H1 (cell line): ENCODE data around the gene COL27A1. TPM values are rescaled to one million over a fixed set of nuclear protein-coding genes. Genes with fewer than 3 reads are reported as not detected.
A peak's percentile ranks its signal among the peaks of the same experiment; 100 is the strongest.

Experiments
- CTCF ChIA-PET: fragments of 300-600 bp; sonication (Branson Sonifier 250); formaldehyde crosslinking; loops from one replicate; lab custom pipeline; 2021; ENCODE audit not compliant: partially characterized antibody; lab: Charles Lee
- POLR2A ChIA-PET: fragments of 300-600 bp; sonication (Branson Sonifier 250); formaldehyde crosslinking; loops from one replicate; lab custom pipeline; 2021; ENCODE audit warnings: inconsistent platforms; ENCODE audit not compliant: partially characterized antibody; lab: Charles Lee
- DNase-seq, 2 experiments: peaks; one replicate each; pipeline versions ENCODE4 v3.0.0 to v3.0.0-alpha.2; 2010 to 2022; ENCODE audit warnings: low spot score in 2 of 2, low read depth in 1 of 2, mixed read lengths in 1 of 2
- FAIRE-seq: peaks from 2 replicates; lab custom pipeline; 2011; peaks lifted over from hg19 to GRCh38; lab: Jason Lieb, UNC
- H2AFZ ChIP-seq: 2 replicates; pipeline ENCODE4 v1.8.1; 2012; ENCODE audit warnings: low read length, inconsistent platforms
- H2AK5ac ChIP-seq: 2 replicates; pipeline ENCODE4 v1.6.1; 2013; ENCODE audit warnings: low read depth, low read length
- H2BK120ac ChIP-seq: replicated peaks from 2 replicates; pipeline ENCODE3; 2013; ENCODE audit warnings: low read depth, low read length, inconsistent platforms
- H2BK12ac ChIP-seq: 2 replicates; pipeline ENCODE4 v1.6.1; 2013; ENCODE audit warnings: low read depth, low read length
- H2BK15ac ChIP-seq: 2 replicates; pipeline ENCODE4 v1.6.1; 2013; ENCODE audit warnings: low read length
- H2BK20ac ChIP-seq: 2 replicates; pipeline ENCODE4 v1.6.1; 2013; ENCODE audit warnings: low read length
- H2BK5ac ChIP-seq: 2 replicates; pipeline ENCODE4 v1.6.1; 2013; ENCODE audit warnings: low read depth, low read length
- H3K14ac ChIP-seq: 2 replicates; pipeline ENCODE4 v1.6.1; 2013; ENCODE audit warnings: inconsistent platforms; ENCODE audit not compliant: insufficient read length
- H3K18ac ChIP-seq: 2 replicates; pipeline ENCODE4 v1.6.1; 2013; ENCODE audit warnings: low read length; ENCODE audit errors: extremely low read depth
- H3K23ac ChIP-seq: 2 replicates; pipeline ENCODE4 v1.6.1; 2013; ENCODE audit warnings: inconsistent platforms; ENCODE audit not compliant: insufficient read length
- H3K23me2 ChIP-seq: 2 replicates; pipeline ENCODE4 v1.6.1; 2013; ENCODE audit warnings: low read depth, low read length
- H3K27ac ChIP-seq: 2 replicates; pipeline ENCODE4 v1.6.1; 2011; ENCODE audit warnings: low read depth, low read length, inconsistent platforms
- H3K27me3 ChIP-seq, 4 experiments: replicated peaks in 1 of 4; 1 replicate in 1 of 4; 2 replicates in 3 of 4; pipeline versions ENCODE4 v1.6.1 to v1.8.1; 2011 to 2013; ENCODE audit warnings: low read length in 3 of 4, mild to moderate bottlenecking in 3 of 4, inconsistent platforms in 2 of 4, mixed read lengths in 2 of 4, moderate library complexity in 1 of 4; ENCODE audit not compliant: control insufficient read depth in 3 of 4, insufficient read depth in 3 of 4; ENCODE audit errors: extremely low read depth in 1 of 4
- H3K36me3 ChIP-seq, 4 experiments: 2 replicates each; pipeline versions ENCODE4 v1.6.1 to v1.8.1; 2011 to 2013; ENCODE audit warnings: mild to moderate bottlenecking in 4 of 4, low read length in 3 of 4, moderate library complexity in 2 of 4, control low read depth in 1 of 4, inconsistent platforms in 1 of 4; ENCODE audit not compliant: insufficient read depth in 4 of 4, control insufficient read depth in 2 of 4
- H3K4ac ChIP-seq: replicated peaks from 2 replicates; pipeline ENCODE3; 2013; ENCODE audit warnings: low read length, low read depth, mixed read lengths, inconsistent platforms; ENCODE audit not compliant: insufficient read length
- H3K4me1 ChIP-seq, 4 experiments: replicated peaks in 1 of 4; 1 replicate in 1 of 4; 2 replicates in 3 of 4; pipeline versions ENCODE4 v1.6.1 to v1.8.1; 2011 to 2013; ENCODE audit warnings: low read length in 3 of 4, inconsistent platforms in 2 of 4, mixed read lengths in 1 of 4; ENCODE audit not compliant: insufficient read depth in 4 of 4, control insufficient read depth in 3 of 4
- H3K4me2 ChIP-seq, 2 experiments: 2 replicates each; pipeline versions ENCODE4 v1.6.1 to v1.8.1; 2011 to 2013; ENCODE audit warnings: low read depth in 2 of 2, low read length in 2 of 2, control low read depth in 1 of 2, inconsistent platforms in 1 of 2, mild to moderate bottlenecking in 1 of 2; ENCODE audit not compliant: insufficient read depth in 1 of 2
- H3K4me3 ChIP-seq, 4 experiments: fragments of 200-600, 300-600 bp in 1 of 4; sonication (generic), shearing (Covaris generic), sonication (Bioruptor Twin) in 1 of 4; 2 replicates each; pipeline versions ENCODE4 v1.5.1 to v1.8.1; 2011 to 2016; ENCODE audit warnings: low read length in 4 of 4, low read depth in 3 of 4, control low read depth in 2 of 4, inconsistent platforms in 2 of 4, mild to moderate bottlenecking in 2 of 4, mixed read lengths in 1 of 4, moderate library complexity in 1 of 4; ENCODE audit not compliant: insufficient read depth in 2 of 4; ENCODE audit errors: extremely low read depth in 1 of 4
- H3K56ac ChIP-seq: replicated peaks from 2 replicates; pipeline ENCODE3; 2013; ENCODE audit warnings: low read depth, mild to moderate bottlenecking, mixed read lengths, low read length, inconsistent platforms; ENCODE audit not compliant: insufficient read length
- H3K79me1 ChIP-seq: 2 replicates; pipeline ENCODE4 v1.6.1; 2013; ENCODE audit warnings: low read depth, low read length, control low read depth
- H3K79me2 ChIP-seq, 2 experiments: 2 replicates each; pipeline versions ENCODE4 v1.6.1 to v1.8.1; 2012 to 2013; ENCODE audit warnings: low read length in 2 of 2, mild to moderate bottlenecking in 2 of 2, inconsistent platforms in 1 of 2; ENCODE audit not compliant: insufficient read depth in 2 of 2, control insufficient read depth in 1 of 2
- H3K9ac ChIP-seq, 4 experiments: replicated peaks in 1 of 4; 1 replicate in 1 of 4; 2 replicates in 3 of 4; pipeline versions ENCODE4 v1.6.1 to v1.8.1; 2011 to 2013; ENCODE audit warnings: low read depth in 3 of 4, low read length in 3 of 4, control low read depth in 2 of 4, mild to moderate bottlenecking in 2 of 4, moderate library complexity in 2 of 4, inconsistent platforms in 1 of 4; ENCODE audit errors: extremely low read depth in 1 of 4
- H3K9me3 ChIP-seq, 2 experiments: 2 replicates each; pipeline versions ENCODE4 v1.6.1 to v1.8.1; 2012 to 2013; ENCODE audit warnings: mild to moderate bottlenecking in 2 of 2, moderate library complexity in 2 of 2, control low read depth in 1 of 2, inconsistent platforms in 1 of 2, low read depth in 1 of 2, low read length in 1 of 2, mixed read lengths in 1 of 2; ENCODE audit not compliant: insufficient read depth in 2 of 2
- H4K20me1 ChIP-seq, 2 experiments: replicated peaks in 1 of 2; 2 replicates each; pipeline versions ENCODE3 to v1.8.1; 2011 to 2013; ENCODE audit warnings: inconsistent platforms in 2 of 2, low read length in 2 of 2, mild to moderate bottlenecking in 1 of 2; ENCODE audit not compliant: insufficient read depth in 2 of 2, control insufficient read depth in 1 of 2
- H4K5ac ChIP-seq: 2 replicates; pipeline ENCODE4 v1.6.1; 2013; ENCODE audit warnings: low read length, low read depth, mixed read lengths, inconsistent platforms; ENCODE audit not compliant: insufficient read length
- H4K8ac ChIP-seq: 2 replicates; pipeline ENCODE4 v1.8.0; 2013; ENCODE audit warnings: mild to moderate bottlenecking, moderate library complexity, low read length, inconsistent platforms; ENCODE audit not compliant: insufficient read depth; ENCODE audit errors: extremely low read depth
- H4K91ac ChIP-seq: replicated peaks from 2 replicates; pipeline ENCODE3; 2013; ENCODE audit warnings: low read length, mixed read lengths, inconsistent platforms; ENCODE audit not compliant: insufficient read length
- HDAC6 ChIP-seq: IDR thresholded peaks from one replicate; pipeline ENCODE4 v1.7.1; 2012; ENCODE audit warnings: low read depth, mild to moderate bottlenecking, inconsistent platforms, low read length, moderate library complexity
- WGBS, 2 experiments: shearing (Covaris generic) in 1 of 2; methylation state at CpG; one replicate each; pipeline versions ENCODE4 v1.1.6 to v1.1.7; 2013 to 2015; ENCODE audit warnings: low lambda C conversion rate in 2 of 2, mixed read lengths in 2 of 2, inconsistent platforms in 1 of 2, low coverage in 1 of 2, missing lambda C conversion rate in 1 of 2; ENCODE audit not compliant: insufficient replicate concordance in 2 of 2, insufficient coverage in 1 of 2, insufficient read length in 1 of 2; ENCODE audit errors: extremely low coverage in 1 of 2, missing lambda C conversion rate in 1 of 2; 5-methylcytosine and 5-hydroxymethylcytosine counted together
- polyA plus RNA-seq, 7 experiments: library from polyadenylated mRNA; depleted of rRNA in 3 of 7; stranded (reverse) in 5 of 7; unstranded in 2 of 7; fragments of >200 nt in 5 of 7; fragments of 200-250 nt in 2 of 7; gene quantifications; 1 replicate in 5 of 7; 2 replicates in 1 of 7; 4 replicates in 1 of 7; pipeline versions ENCODE4 v1.2.1 to v1.2.3, GENCODE V29; 2011 to 2013; ENCODE audit warnings: missing spikeins in 2 of 7, mixed read lengths in 2 of 7
- total RNA-seq: library from RNA; stranded (reverse); fragmentation: NEBNext Ultra II Directional; extraction: Animal tissue kit (Norgen Biotek cat#: 25700); gene quantifications from 2 replicates; pipeline ENCODE4 v1.2.1, GENCODE V29; 2021

COL27A1 gene
- total and polyA plus RNA-seq, 2 of the 8 experiments (the other 6 are each of a cell fraction or from before 2014, with no cell fraction given): 15.1 to 22.8 TPM

DNA sequence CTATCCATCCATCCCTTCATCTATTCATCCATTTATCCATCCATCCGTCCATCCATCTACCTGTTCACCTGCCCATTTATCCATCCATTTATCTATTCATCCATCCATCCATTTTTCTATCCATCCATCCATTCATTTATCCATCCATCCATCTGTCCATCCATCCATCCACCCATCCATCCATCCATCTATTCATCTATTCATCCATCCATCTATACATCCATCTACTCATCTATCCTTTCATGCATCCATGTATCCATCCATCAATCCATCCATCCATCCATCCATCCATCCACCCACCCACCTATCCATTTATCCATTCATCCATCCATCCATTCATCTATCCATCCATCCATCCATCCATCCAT is 10.8 kb downstream of the COL27A1 start:
- Histone ChIP-seq H3K79me1 (peaks cover 2% of the 10 kb centered on the region; the same call in 1 of the 2 replicates), H3K23me2 (peaks cover 14% of the 10 kb centered on the region; the same call in 1 of the 2 replicates), H3K27ac (no peak overlapping the region), H3K79me2 (0 out of 4 replicates have a peak, but pooled peaks cover 0 to 3% of the 10 kb centered on the region in 2 experiments), H2AFZ (no peak overlapping the region), H4K8ac (no peak overlapping the region), H2BK120ac (no peak overlapping the region), H3K27me3 (no peaks in the 10 kb centered on the region), H2BK15ac (no peak overlapping the region), H2BK20ac (no peak overlapping the region), H3K9me3 (no peaks in the 10 kb centered on the region), H3K4me1 (peaks cover 5 to 8% (median 6%) of the 10 kb centered on the region in 4 experiments; a peak in 4 of 7 replicates), H3K4ac (no peak overlapping the region), H2BK12ac (no peak overlapping the region), H3K23ac (no peak overlapping the region), H2AK5ac (no peak overlapping the region), H3K4me3 (no peak overlapping the region), H3K18ac (no peak overlapping the region), H4K91ac (no peak overlapping the region), H4K20me1 (peaks cover 0 to 9% of the 10 kb centered on the region in 2 experiments), H3K9ac (no peak overlapping the region), H3K36me3 (peaks cover 0 to 8% (median 0%) of the 10 kb centered on the region in 4 experiments; a peak in 3 of 8 replicates), H3K56ac (peak overlapping the region; percentile 72), H2BK5ac (no peak overlapping the region), H3K4me2 (no peak overlapping the region), H3K14ac (no peak overlapping the region), H4K5ac (no peak overlapping the region)
- no peak for FAIRE-seq
- 92% methylated on average over 1 of the region's 1 CpG; no CpG with 5 or more reads in 1 of the 2 experiments for WGBS, 2 experiments
- TF ChIP-seq HDAC6: no peak
- CTCF ChIA-PET: interaction anchor here (0.7 to 1.2 kb wide), 2 partner anchors 9 to 256 kb away, joined by 3 to 6 read pairs; no protein-coding TSS in a partner anchor
- DNase-seq: no peak
- POLR2A ChIA-PET: no interaction called here
